ENCODE measurements around the gene TENT4A.
"Not testable (repeated sequence)": the region's sequence is repeated elsewhere in the genome, so short reads cannot be mapped to it uniquely, and the experiment has no call there.

The TENT4A gene

DNA sequence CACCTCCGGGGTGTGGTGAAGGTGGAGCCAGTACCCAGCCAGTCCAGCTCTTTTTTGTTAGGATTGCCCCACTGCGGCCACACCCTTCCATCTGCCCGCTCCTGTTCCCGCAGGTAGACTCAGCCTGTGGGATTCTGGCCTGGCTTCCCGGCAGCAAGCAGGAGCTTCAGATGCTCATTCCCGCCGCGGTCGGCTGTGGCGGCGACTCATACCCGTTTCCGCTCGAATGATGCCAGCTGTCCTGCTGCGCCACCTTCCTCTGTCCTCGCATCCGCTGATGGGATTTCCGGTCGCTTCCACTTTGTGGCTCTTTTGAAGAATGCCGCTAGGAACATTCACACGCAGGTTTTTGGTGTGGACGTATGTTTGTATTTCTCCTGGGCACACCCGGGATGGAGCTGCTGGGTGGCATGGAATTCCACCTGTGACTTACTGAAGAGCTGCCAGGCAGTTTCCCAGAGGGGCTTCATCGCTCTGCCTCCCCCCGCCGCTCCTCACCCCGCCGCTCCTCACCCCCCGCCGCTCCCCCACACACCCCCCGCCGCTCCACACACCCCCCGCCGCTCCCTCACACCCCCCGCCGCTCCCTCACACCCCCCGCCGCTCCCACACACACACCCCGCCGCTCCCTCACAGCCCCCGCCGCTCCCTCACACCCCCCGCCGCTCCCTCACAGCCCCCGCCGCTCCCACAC, 60.3 kb downstream of the TENT4A start:
- DNase-seq (ENCODE audit: low read depth): no peak

DNA sequence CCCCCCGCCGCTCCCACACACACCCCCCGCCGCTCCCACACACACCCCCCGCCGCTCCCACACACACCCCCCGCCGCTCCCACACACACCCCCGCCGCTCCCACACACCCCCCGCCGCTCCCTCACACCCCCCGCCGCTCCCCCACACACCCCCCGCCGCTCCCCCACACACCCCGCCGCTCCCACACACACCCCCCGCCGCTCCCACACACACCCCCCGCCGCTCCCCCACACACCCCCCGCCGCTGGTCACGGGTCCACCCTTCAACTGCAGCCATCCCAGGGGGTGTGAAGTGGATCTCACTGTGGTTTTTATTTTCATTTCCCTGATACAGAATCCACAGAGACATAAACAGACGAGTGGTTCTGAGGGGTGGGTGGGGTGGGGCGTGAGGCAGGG, 61.0 kb downstream of the TENT4A start:
- not testable (repeated sequence) for DNase-seq (ENCODE audit: low read depth)

DNA sequence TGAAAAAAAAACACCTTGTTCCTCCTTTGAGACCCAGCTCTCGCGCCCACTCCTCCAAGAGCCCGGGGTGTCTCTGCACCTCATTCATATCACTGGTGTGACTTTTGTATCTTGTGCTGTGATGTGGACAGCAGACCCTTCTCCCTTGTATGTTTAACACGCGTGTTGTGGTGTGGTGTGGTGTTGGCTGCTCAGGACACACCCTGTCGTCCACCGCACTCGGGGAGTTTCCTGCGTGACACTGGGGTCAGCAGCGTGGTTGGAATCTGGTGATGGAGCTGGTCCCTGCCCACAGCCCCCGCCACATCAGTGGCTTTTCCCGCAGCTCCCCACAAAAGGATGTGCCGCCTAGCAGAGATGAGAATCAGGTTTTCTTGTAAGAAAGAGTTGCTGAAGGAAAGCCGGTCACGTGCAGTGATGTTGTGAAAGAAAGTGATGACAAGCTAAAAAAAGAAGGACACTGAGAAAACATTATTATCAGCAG, 61.5 kb downstream of the TENT4A start:
- DNase-seq (ENCODE audit: low read depth): no peak

DNA sequence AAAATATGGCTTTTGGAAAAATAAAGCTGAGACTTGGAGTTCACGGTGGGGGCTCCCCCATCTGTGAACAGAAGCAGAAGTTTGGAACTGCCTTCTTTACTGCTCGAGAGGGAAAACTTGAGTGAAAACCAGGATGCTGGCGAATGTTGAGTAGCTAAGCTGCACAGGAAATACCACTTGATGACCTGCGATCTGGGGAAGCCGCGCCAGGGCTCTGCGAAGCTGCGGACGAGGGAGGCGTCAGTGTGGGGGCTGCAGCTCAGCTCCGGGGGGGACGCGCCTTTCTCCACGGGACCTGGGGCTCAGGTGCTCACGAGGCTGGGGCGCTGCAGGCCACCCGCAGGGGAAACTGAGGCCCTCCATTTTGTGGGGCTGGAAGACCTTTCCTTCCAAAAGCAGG, 62.3 kb downstream of the TENT4A start:
- no peak for DNase-seq (ENCODE audit: low read depth)

DNA sequence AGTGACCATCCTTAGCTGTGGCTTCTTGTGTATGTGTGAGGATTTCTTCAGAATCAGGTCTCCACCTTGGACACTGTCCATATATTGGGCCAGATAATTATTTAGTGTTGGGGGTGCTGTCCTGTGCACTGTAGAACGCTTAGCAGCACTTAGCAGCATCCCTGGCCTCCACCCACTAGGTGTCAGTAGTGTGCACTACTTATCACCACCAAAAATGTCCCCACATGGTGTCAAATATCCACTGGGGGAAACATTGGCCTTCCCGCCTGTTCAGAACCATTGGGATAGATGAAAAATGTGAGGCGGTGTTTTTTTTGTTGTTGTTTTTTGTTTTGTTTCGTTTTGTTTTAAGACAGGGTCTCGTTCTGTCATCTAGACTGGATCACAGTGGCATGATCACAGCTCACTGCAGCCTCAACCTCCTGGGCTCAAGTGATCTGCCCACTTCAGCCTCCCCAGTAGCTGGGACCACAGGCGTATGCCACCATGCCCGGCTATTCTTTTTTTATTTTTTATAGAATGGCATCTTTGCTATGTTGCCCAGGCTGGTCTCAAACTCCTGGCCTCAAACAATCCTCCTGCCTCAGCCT, 67.7 kb downstream of the TENT4A start:
- DNase-seq (ENCODE audit: low read depth): no peak

DNA sequence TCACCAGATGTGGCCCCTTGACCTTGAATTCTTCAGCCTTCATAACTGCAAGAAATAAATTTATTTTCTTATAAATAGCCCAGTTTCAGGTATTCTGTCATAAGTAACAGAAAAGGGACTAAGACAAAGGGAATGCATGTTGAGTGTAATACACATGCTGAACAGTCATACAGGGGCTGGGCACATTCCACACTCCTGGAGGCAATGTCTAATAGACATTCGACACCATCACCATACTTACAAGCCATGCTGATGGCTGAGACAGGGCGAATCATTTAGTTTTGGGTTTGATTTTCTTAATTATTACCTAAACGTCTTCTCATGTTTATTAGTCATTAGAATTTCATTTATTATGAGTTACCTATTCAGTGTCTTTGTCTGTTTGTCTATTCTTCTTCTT, 68.5 kb downstream of the TENT4A start:
- DNase-seq (ENCODE audit: low read depth): no peak

DNA sequence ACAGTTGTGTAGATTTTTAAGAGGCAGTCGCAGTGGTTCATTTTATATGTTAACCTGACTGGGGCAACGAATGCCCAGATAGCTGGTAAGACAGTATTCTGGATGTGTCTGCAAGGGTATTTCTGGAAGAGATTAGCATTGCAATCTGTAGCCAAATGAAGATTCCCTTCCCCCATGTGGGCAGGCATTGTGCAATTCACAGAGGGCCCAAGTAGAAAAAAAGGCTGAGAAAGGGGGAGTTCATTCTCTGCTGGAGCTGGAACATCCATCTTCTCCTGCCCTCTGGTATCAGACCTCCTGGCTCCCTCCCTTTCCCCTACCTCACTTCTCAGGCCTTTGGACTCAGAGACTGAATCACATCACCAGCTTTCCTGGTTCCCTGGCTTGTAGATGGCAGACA, 70.6 kb downstream of the TENT4A start:
- no peak for DNase-seq (ENCODE audit: low read depth)

DNA sequence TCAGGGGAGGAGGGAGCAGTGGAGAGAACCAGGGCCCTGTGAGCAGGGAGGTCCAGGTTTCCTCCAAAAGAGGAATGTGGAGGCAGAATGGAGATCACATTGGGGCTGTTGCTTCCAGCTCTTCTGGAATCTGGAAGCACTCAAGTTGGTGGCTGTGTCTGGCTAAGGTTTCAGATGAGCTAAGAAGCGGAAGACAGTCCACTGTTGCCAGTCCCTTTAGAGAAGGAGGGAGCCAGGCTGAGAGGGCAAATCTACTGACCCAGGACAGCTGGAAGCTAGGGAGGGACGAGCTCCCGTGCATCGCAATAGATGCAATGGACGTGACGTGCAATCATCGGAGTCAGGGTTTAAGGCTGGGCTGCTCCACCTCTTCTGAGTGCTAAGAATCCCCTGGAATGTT, 71.2 kb downstream of the TENT4A start:
- DNase-seq (ENCODE audit: low read depth): no peak

DNA sequence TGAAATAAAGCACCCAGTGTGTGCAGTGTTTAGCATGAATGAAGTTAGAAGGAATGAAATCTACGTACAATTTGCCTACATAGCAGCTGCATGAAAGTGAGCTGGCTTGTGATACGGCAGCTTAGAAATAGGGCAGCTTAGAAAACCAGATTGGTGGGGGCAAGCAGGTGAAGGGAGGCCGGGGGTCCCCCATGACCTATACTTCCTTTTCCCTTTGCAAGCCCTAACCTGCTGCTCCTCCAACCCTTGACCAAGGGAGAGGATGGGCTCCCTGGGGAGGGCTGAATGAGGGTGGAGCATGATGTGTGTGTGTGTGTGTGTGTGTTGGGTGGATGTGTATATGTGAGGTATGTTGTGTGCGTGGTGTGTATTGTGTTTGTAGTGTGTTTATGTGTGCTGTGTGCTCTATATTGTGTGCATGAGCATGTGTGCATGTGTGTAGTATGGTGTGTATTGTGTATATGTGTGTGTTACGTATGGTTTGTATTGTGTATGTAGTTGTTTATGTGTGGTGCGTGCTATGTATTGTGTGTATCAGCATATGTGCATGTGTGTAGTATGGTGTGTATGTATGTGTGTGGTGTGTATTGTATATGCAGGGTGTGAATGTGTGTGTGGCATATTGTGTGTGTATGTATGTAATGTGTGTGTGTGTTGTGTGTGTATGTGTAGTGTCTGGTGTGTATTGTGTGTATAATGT, 72.1 kb downstream of the TENT4A start:
- no peak for DNase-seq (ENCODE audit: low read depth)

DNA sequence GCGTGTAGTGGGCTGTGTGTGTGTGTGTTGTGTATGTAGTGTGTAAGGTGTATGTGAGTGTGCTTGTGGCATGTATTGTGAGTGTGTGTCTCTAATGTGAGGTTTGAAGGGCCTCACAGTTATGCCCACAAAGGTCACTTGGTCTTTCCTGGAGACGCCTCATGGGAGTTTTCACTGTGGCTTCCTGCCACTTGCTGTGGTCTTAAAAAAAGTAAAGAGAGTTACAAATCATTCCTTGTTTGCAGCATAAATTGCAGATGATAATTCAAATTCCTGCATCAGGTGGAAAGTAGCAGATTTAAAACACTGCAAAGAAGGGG, 72.6 kb downstream of the TENT4A start:
- DNase-seq (ENCODE audit: low read depth): no peak

DNA sequence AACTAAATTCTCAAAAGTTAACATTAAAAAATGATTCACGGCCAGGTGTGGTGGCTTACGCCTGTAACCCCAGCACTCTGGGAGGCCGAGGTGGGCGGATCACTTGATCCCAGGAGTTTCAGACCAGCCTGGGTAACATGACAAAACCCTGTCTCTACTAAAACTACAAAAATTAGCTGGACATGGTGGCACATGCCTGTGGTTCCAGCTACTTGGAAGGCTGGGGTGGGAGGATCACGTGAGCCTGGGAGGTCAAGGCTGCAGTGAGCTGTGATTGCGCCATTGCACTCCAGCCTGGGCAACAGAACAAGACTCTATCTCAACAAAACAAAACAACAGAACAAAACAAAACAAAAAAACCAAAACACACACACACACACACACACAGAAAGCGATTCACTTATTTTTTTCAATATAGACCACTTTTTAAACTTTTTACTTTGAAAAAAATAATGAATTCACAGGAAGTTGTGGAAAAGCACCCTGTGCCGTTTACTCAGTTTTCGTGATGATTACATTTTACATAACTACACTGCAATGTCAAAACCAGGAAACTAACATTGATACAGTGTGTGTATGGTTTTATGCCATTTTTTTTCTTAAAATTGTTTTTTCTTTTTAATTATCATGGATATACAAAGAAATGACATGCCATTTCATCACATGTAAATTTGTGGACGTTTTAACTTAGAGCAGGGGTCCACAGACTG, 73.7 kb downstream of the TENT4A start:
- no peak for DNase-seq (ENCODE audit: low read depth)

DNA sequence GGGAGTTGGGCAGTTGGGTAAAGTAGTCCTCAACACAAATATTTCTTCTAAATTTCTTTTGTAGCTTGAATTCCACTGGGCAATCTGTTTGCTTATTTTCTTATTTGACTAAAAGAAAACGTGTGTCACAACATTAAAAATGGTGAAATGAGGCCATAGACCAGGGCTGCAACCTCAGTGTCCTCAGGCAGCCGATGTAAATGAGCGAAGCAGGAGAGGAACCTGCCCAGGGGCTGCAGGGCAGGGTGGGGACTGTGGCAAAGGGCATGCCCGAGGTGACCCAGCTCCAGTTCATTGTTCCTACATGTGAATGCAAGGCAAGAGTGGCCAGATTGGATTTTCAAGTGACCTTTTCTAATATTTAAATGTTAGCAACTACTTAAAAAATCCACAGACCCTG, 74.7 kb downstream of the TENT4A start:
- DNase-seq (ENCODE audit: low read depth): no peak

DNA sequence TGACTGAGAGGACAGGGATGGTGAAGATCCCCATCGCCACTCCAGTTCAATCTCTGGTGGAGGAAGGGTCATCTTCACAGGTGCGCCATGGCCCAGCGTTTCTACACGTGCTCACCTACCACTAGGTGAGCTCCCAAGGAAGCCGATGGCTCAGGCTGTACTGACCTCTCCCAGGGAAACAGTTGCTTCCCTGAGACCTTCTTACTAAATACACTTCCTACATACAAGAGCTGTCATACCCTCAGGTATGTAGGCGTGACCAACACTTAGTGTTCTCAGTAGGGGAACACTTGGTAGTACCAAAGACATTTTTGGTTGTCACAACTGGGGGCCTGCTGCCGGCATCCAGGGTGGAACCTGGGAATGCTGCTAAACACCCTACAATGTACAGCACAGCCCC, 75.2 kb downstream of the TENT4A start:
- no peak for DNase-seq (ENCODE audit: low read depth)

DNA sequence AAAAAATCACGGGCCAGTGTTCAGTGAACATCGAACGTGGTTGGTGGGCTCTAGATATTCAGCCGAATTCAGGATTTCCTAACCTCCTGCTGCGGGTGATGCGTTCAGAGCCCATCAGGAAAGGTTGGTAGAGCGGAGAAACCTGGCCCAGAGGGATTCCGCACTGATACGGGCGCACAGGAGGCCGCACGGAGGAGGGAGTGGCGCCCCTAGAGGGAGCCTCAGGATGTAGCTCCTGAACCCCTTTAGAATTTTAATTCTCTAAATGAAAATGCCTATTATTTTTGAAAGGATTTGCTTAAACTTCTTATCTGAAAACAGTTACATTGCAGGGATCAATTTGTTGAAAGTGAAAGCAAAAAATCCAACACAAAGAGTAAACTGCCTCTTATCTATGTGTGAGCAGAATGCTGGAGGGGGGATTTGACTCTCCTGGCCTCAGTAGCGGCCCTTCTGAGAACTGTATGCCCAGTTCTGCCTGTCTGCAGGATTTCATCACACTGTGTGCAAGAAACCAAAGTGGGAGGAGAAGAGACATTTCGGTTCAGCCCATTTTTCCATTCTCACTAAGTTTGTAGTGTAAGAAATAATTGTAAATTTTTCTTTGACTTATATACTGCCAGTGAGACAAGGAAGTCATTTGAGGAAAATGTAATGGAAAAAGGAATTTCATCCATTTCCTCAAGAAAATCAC, 75.9 kb downstream of the TENT4A start:
- no peak for DNase-seq (ENCODE audit: low read depth)

DNA sequence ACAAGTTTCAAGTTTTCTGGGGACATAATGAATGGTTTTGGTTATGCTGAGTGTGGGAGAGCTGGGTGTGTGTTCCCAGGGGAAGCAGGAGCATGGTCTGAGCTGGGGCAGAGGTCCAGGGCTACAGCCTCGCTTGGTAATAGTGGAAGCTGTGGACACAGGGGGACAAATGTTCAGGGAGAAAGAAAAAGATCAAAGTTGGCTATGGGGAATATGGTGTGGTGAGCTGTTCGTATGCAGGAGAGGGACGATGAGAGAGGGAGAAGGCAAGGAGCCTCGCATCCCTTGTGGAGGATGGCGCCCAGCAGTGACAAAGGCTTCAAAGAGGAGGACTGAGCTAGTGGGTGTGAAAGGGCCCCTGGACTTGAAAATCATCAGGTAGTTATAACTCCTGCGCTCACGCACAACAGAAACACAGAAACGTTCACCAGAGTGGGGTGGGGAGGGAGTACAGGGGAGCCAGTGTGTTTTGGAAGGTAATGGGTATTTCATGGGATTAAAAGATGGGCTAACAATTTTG, 77.2 kb downstream of the TENT4A start:
- no peak for DNase-seq (ENCODE audit: low read depth)

DNA sequence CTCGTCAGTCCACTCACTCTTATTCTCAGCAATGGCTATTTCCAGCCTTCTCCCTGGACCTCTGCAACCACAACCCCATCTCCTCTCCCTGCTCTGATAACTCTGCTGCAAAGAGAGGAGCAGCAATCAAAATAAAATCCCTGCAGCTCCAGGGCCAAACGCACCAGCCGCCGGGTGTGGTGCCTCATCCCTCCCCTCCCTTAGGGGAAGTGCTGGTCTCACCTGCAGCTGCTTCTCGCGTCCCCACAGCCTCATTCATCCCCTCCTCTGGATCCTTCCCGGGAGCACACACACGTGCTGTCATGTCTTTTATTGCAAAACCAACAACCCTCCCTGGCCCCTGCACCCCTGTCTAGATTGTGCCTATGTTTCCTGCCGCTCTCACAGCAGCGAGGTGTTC, 77.8 kb downstream of the TENT4A start:
- no peak for DNase-seq (ENCODE audit: low read depth)

DNA sequence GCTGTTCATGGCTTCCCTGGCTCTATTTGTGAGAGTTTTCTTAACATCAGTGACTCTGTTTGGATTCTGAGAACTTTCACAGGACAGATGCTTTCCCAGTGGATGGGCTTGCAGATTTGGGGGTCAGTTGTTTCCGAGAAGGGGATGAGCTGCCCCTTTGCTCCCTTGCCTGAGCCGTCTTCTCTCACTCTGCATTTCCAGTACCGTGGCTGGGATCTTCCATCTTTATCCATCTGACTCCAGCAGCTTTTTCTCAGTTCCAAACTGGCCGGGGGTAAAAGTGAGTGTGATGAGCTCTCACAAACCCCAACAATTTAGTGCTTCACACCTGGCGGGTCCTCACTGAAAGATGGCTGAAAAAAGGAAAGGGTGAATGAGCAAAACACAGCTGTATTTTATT, 79.1 kb downstream of the TENT4A start:
- DNase-seq (ENCODE audit: low read depth): no peak

DNA sequence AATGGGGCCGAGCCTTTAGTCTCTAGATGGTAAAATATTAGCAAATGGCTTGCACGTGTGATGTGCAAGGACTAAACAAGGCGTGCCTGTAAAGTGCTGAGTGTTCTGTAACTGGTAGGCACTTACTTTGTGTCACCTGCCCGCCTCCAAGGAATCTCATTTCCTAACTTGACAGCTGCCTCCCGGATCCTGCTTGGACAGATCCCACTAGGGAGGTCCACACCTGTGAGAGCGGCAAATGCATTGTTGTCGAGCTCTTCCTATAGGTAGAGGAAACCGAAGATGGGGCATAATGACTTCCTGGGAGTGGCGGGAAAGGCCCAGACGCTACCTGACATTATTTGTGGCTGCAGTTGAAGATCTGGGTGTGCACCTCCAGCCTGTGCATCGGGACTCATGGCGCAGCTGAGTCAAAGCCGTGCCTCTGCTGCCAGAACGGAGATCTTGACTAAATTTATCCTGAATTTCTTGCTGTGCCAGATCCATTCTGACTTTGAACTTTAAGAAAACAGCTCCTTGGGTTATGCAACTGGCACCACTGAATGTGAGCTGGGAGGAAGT, 79.8 kb downstream of the TENT4A start:
- DNase-seq (ENCODE audit: low read depth): no peak

DNA sequence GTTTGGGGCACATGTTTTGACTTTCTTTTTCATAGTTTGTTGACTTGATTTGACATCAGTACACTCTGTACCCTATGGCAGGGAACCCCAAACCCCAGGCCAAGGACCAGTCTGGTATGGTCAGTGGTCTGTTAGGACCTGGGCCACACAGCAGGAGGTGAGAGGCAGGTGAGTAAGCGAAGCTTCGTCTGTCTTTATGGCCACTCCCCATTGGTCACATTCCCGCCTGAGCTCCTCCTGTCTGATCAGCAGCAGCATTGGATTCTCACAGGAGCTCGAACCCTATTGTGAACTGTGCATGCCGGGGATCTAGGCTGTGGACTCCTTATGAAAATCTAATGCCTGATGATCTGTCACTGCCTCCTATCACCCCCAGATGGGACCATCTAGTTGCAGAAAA, 88.0 kb downstream of the TENT4A start:
- DNase-seq (ENCODE audit: low read depth): no peak

DNA sequence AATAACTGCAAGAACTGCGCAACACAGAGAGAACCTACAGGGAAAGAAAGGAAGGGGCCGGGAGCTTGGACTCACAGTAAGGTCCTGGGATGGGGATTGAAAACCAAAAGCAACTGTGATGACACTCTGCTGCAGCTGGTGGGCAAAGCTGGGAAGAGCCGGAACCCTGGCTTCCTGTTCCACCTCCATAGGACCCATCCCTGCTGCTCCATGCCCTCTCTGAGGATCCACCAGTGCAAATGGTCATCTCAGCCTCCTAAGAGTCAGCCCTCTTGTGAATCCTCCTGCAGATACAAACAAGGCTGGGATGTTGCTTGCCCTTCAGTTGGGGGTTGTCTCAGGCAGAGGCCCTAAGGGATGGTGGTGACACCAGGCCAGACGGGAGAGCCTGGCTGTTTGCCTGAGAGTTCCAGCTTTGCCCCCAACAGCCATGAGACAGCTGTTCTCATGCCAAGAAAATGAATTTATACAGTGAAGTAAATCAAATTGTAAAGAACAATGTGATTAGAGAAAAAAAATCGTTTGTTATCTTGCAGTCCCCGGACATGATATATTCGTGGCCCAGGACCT, 90.8 kb downstream of the TENT4A start:
- no peak for DNase-seq (ENCODE audit: low read depth)

DNA sequence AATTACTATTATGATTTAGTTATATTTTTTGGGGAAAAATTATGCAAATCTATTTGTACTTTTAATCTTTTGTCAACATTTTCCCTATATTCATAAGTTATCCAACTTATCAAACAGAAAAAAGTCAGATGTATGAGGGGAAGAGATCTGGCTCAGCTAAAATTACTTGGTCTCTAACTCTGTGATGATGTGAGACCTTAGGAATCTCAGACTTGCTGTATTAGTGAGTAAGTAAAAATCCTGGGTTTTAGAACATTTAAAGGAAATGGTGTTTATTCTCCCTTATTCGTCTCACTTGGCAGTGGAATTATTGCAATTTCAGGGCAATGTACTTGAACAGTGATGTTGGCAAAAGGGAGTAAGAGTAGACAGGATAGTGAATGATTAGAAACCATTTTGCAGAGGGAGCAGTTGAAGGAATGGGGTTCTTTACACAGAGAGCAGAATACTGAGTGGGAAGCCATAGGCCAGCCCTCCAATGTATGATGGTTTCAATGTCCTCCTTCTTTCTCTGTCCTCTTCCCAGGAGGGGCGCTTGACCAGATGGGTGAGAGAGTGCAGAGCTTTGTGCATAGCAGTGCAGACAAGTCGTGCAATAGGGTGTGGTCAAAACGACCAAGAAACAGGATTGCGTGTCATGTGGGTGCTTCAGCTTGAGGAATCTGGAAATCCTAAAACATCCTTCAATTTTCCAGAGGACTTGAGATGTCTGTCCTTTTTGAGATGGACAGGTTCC, 91.7 kb downstream of the TENT4A start:
- DNase-seq (ENCODE audit: low read depth): no peak

Data from activated T-cell treated with anti-CD3 and anti-CD28 coated beads for 24 hours (primary cell).